ENCODE measurements around the gene ITGB8. TPM values are rescaled to one million over a fixed set of nuclear protein-coding genes. Genes with fewer than 3 reads are reported as not detected.

Gene ITGB8
- total and polyA plus RNA-seq, 4 donors: 0.16 to 2.8 (median 0.51) TPM

DNA sequence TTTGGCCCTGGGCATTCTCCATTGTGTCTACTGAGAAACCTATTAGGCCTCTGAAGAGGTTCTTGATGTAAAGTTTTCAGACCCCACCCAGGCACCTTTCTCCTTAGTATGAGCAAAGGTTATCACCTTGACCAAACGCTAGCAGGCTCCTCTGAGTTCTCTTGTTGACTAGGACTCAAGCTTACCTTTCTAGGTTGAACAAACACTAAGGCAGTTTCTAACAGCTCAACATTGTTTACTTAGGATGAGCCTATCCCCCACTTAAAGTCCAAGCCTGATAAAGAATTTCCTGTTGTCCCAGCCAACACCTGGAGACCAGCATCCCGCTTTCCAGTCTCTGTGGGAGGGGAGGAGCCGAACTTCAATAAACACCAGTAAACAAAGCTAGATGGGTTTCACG, 26.3 kb upstream of the ITGB8 start:
- Histone ChIP-seq H3K4me1 (ENCODE audit: control insufficient read depth in 4 of 4, insufficient read depth in 4 of 4, low read length in 3 of 4) (no peaks in the 10 kb centered on the region), H3K9me3 (ENCODE audit: control insufficient read depth in 4 of 4, low read length in 3 of 4) (no peaks in the 10 kb centered on the region), H3K9ac (ENCODE audit: low read depth in 1 of 2, low read length in 2 of 2) (no peak overlapping the region), H3K27me3 (ENCODE audit: control insufficient read depth in 4 of 4, insufficient read depth in 4 of 4, low read length in 3 of 4) (no peaks in the 10 kb centered on the region), H3K4me3 (ENCODE audit: low read depth in 1 of 3, low read length in 3 of 3) (no peak overlapping the region), H3K27ac (ENCODE audit: low read depth in 1 of 2, low read length in 2 of 2) (no peak overlapping the region), H3K36me3 (ENCODE audit: control insufficient read depth in 4 of 4, insufficient read depth in 3 of 4, low read depth in 1 of 4, low read length in 3 of 4) (no peaks in the 10 kb centered on the region)
- no peak for TF ChIP-seq HNF4G (IDR thresholded peaks at IDR 0.05)
- TF ChIP-seq HNF4A (conservative IDR thresholded peaks at IDR 0.05): no peak
- no peak for TF ChIP-seq NR2F2 (IDR thresholded peaks at IDR 0.05)
- TF ChIP-seq, protein P1, sequence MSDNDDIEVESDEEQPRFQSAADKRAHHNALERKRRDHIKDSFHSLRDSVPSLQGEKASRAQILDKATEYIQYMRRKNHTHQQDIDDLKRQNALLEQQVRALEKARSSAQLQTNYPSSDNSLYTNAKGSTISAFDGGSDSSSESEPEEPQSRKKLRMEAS (IDR thresholded peaks at IDR 0.05): no peak
- TF ChIP-seq, protein P2, sequence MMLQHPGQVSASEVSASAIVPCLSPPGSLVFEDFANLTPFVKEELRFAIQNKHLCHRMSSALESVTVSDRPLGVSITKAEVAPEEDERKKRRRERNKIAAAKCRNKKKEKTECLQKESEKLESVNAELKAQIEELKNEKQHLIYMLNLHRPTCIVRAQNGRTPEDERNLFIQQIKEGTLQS (IDR thresholded peaks at IDR 0.05): no peak
- no peak for TF ChIP-seq EGR1 (IDR thresholded peaks at IDR 0.05; ENCODE audit: low read depth in 2 of 2)
- TF ChIP-seq, protein P3, sequence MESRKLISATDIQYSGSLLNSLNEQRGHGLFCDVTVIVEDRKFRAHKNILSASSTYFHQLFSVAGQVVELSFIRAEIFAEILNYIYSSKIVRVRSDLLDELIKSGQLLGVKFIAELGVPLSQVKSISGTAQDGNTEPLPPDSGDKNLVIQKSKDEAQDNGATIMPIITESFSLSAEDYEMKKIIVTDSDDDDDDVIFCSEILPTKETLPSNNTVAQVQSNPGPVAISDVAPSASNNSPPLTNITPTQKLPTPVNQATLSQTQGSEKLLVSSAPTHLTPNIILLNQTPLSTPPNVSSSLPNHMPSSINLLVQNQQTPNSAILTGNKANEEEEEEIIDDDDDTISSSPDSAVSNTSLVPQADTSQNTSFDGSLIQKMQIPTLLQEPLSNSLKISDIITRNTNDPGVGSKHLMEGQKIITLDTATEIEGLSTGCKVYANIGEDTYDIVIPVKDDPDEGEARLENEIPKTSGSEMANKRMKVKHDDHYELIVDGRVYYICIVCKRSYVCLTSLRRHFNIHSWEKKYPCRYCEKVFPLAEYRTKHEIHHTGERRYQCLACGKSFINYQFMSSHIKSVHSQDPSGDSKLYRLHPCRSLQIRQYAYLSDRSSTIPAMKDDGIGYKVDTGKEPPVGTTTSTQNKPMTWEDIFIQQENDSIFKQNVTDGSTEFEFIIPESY (IDR thresholded peaks at IDR 0.05): no peak
- no peak for TF ChIP-seq RXRA (IDR thresholded peaks at IDR 0.05)
- TF ChIP-seq FOXA1 (IDR thresholded peaks at IDR 0.05): no peak
- WGBS: 29% methylated on average over 4 of the region's 4 CpGs
- no peak for DNase-seq (ENCODE audit: low spot score)

DNA sequence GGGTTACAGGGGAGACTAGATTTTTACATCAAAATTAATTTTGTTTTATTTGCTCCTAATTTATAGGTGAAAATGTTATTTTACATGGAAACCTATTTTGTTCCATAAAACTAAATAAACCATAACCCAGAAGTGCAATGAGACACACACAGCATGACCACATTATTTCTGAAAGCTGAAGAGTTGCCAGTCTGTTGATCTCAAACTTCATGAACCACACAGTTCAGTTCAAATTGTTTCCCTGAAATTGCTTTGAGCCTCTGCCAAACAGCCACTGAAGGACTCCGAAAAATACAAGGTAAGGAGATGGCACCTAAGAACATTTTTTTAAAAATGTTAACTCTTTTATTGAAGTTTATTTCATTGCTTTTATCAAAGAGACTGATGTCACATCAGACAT, 25.0 kb upstream of the ITGB8 start:
- Histone ChIP-seq H3K9ac (ENCODE audit: low read depth in 1 of 2, low read length in 2 of 2) (no peak overlapping the region), H3K9me3 (ENCODE audit: control insufficient read depth in 4 of 4, low read length in 3 of 4) (no peaks in the 10 kb centered on the region), H3K27ac (ENCODE audit: low read depth in 1 of 2, low read length in 2 of 2) (no peak overlapping the region), H3K36me3 (ENCODE audit: control insufficient read depth in 4 of 4, insufficient read depth in 3 of 4, low read depth in 1 of 4, low read length in 3 of 4) (no peaks in the 10 kb centered on the region), H3K4me1 (ENCODE audit: control insufficient read depth in 4 of 4, insufficient read depth in 4 of 4, low read length in 3 of 4) (no peaks in the 10 kb centered on the region), H3K27me3 (ENCODE audit: control insufficient read depth in 4 of 4, insufficient read depth in 4 of 4, low read length in 3 of 4) (no peaks in the 10 kb centered on the region), H3K4me3 (ENCODE audit: low read depth in 1 of 3, low read length in 3 of 3) (no peak overlapping the region)
- WGBS: 87% methylated on average over 1 of the region's 1 CpG
- no peak for DNase-seq (ENCODE audit: low spot score)
- TF ChIP-seq, protein P4, sequence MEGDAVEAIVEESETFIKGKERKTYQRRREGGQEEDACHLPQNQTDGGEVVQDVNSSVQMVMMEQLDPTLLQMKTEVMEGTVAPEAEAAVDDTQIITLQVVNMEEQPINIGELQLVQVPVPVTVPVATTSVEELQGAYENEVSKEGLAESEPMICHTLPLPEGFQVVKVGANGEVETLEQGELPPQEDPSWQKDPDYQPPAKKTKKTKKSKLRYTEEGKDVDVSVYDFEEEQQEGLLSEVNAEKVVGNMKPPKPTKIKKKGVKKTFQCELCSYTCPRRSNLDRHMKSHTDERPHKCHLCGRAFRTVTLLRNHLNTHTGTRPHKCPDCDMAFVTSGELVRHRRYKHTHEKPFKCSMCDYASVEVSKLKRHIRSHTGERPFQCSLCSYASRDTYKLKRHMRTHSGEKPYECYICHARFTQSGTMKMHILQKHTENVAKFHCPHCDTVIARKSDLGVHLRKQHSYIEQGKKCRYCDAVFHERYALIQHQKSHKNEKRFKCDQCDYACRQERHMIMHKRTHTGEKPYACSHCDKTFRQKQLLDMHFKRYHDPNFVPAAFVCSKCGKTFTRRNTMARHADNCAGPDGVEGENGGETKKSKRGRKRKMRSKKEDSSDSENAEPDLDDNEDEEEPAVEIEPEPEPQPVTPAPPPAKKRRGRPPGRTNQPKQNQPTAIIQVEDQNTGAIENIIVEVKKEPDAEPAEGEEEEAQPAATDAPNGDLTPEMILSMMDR (IDR thresholded peaks at IDR 0.05; ENCODE audit: low read depth, low read length, missing input control): no peak

DNA sequence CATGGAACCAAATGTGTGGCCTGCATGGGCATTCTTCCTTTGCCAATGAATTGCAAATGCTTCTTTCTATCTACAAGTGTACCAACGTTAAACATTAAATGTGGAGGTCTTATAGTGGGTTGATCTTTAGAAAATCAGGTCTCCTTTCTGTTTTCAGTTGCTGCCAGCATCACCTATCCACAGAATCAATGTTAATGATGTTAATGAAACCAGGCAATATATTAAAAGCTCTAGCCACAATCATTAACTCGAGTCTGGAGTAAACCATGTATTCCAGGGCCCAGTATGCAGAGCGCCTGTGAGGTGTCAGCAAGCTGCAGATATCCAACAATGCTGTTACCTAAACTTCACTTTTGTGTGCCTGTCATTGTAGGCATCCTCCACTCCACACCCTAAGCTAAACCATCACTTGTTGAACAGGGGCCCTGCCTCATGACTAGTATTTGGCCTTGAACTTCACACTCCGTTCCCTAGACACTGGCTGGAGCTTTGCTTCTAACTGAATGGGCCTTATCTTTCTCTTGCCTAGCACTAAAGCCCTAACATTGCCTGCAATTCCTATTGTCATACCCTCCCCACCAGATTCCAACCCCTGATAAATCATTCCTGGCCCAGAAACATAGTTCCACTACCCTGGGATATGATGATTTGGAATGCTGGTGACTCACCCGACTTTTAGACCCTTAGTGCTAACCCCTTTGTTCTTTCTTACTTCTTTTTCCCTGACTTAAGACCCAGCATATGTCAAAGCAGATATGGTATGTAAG, 24.3 kb upstream of the ITGB8 start:
- WGBS: 66% methylated on average over 5 of the region's 5 CpGs
- H3K9me3 ChIP-seq (ENCODE audit: control insufficient read depth in 4 of 4, low read length in 3 of 4): no peaks in the 10 kb centered on the region
- H3K4me3 ChIP-seq (ENCODE audit: low read depth in 1 of 3, low read length in 3 of 3): no peak overlapping the region
- DNase-seq (ENCODE audit: low spot score): no peak
- H3K36me3 ChIP-seq (ENCODE audit: control insufficient read depth in 4 of 4, insufficient read depth in 3 of 4, low read depth in 1 of 4, low read length in 3 of 4): no peaks in the 10 kb centered on the region
- no peak overlapping the region for H3K9ac ChIP-seq (ENCODE audit: low read depth in 1 of 2, low read length in 2 of 2)
- H3K27ac ChIP-seq (ENCODE audit: low read depth in 1 of 2, low read length in 2 of 2): no peak overlapping the region
- no peaks in the 10 kb centered on the region for H3K4me1 ChIP-seq (ENCODE audit: control insufficient read depth in 4 of 4, insufficient read depth in 4 of 4, low read length in 3 of 4)
- no peaks in the 10 kb centered on the region for H3K27me3 ChIP-seq (ENCODE audit: control insufficient read depth in 4 of 4, insufficient read depth in 4 of 4, low read length in 3 of 4)
- TF ChIP-seq JUND (IDR thresholded peaks at IDR 0.05) (no peak), TAF1 (conservative IDR thresholded peaks at IDR 0.05) (no peak)
- TF ChIP-seq, protein P2 (IDR thresholded peaks at IDR 0.05): no peak
- TF ChIP-seq, protein P4 (IDR thresholded peaks at IDR 0.05; ENCODE audit: low read depth, low read length, missing input control): no peak
- TF ChIP-seq, protein P3 (IDR thresholded peaks at IDR 0.05): no peak
- TF ChIP-seq, protein P5, sequence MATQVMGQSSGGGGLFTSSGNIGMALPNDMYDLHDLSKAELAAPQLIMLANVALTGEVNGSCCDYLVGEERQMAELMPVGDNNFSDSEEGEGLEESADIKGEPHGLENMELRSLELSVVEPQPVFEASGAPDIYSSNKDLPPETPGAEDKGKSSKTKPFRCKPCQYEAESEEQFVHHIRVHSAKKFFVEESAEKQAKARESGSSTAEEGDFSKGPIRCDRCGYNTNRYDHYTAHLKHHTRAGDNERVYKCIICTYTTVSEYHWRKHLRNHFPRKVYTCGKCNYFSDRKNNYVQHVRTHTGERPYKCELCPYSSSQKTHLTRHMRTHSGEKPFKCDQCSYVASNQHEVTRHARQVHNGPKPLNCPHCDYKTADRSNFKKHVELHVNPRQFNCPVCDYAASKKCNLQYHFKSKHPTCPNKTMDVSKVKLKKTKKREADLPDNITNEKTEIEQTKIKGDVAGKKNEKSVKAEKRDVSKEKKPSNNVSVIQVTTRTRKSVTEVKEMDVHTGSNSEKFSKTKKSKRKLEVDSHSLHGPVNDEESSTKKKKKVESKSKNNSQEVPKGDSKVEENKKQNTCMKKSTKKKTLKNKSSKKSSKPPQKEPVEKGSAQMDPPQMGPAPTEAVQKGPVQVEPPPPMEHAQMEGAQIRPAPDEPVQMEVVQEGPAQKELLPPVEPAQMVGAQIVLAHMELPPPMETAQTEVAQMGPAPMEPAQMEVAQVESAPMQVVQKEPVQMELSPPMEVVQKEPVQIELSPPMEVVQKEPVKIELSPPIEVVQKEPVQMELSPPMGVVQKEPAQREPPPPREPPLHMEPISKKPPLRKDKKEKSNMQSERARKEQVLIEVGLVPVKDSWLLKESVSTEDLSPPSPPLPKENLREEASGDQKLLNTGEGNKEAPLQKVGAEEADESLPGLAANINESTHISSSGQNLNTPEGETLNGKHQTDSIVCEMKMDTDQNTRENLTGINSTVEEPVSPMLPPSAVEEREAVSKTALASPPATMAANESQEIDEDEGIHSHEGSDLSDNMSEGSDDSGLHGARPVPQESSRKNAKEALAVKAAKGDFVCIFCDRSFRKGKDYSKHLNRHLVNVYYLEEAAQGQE (IDR thresholded peaks at IDR 0.05): no peak
